CD4-positive, alpha-beta T cell treated with Interleukin-17A for 4 hours (primary cell): ENCODE data around the gene ADK.

Experiments
- DNase-seq: peaks from one replicate; pipeline ENCODE4 v3.0.0-alpha.2; 2020; ENCODE audit warnings: mixed read lengths

The ADK gene

DNA sequence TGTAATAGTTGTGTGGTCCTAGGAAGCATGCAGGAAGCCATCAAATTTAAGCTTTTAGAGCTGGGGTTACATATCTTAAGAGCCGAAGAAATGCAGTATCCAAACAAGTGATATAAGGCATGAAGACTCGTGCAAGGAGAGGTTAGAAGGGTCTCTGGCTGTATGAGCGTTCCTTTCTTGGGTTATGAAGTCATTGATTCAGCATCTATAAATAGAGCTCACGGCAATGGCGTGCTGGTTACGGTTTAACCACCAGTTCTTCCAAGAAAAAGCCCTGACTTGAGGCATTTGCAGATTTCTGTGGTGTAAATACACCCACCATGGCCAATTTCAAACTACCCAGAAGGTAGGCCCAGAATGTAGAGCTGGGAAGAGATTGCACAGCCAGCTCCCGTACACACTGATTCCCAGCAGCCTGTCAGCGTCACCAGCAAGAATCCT lies 603.4 kb downstream of the ADK start:
- DNase-seq = no peak

DNA sequence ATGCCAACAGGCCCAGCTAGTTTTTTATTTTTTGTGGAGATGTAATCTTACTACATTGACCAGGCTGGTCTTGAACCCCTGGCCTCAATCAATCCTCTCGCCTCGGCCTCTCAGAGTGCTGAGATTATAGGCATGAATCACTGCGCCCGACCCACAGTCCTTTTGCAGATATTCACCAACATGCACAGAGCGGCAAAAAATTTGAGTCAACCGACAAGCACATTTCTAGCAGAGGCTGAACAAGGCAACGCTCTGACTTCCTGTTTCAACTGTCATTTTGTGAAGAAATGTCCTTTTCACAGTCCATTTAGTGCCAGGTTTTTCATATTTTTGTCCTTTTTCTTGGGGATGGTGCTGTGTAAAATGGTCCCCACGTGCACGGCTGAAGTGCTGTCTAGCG lies 604.3 kb downstream of the ADK start:
- no peak for DNase-seq
